Measurements from ENCODE around the gene ANXA3. TPM values are rescaled to one million over a fixed set of nuclear protein-coding genes. Genes with fewer than 3 reads are reported as not detected.
"Not testable (repeated sequence)": the region's sequence is repeated elsewhere in the genome, so short reads cannot be mapped to it uniquely, and the experiment has no call there.

Gene ANXA3
- 1 to 10 TPM in 1 of 2 experiments, under 1 TPM in 1; 0.49 to 1.0 TPM for total RNA-seq

- Mint-ChIP-seq H3K9me3 (ENCODE audit: low read depth) (no peaks in the 10 kb centered on the region), H3K36me3 (ENCODE audit: low read depth) (no peaks in the 10 kb centered on the region), H3K4me3 (peak within 1 kb of the TSS; percentile 62), H3K27ac (peak within 1 kb of the TSS; percentile 56), H3K27me3 (peaks cover 30% of the 10 kb centered on the region), H3K4me1 (peaks cover 10% of the 10 kb centered on the region)
- intact Hi-C loops (cut with DNase I, micrococcal nuclease) = loop anchor here in 1 of 2 experiments (5.0 kb wide), 1 partner anchor 106 kb away; no protein-coding TSS in a partner anchor
- POLR2A ChIA-PET = no interaction called here
- ATAC-seq = peak; percentile 47
- CTCF ChIA-PET = interaction anchor here (0.5 to 0.7 kb wide), 2 partner anchors 499 to 1174 kb away, joined by 3 read pairs; no protein-coding TSS in a partner anchor
- peak; percentile 47 for DNase-seq
These were observed at the start of gene ANXA3 for GRCh38 chr4:78551420-78552351. ANXA3 (plus strand) TSS chr4:78551770; CDS start chr4:78554474, 2,704 bp downstream.

- H3K4me3 Mint-ChIP-seq; intact Hi-C loops (cut with DNase I, micrococcal nuclease); DNase-seq; H3K9me3 Mint-ChIP-seq (ENCODE audit: low read depth); H3K4me1 Mint-ChIP-seq; H3K27ac Mint-ChIP-seq; POLR2A ChIA-PET; CTCF ChIA-PET; ATAC-seq; H3K36me3 Mint-ChIP-seq (ENCODE audit: low read depth); H3K27me3 Mint-ChIP-seq: not testable (repeated sequence)
These were observed 45.3 kb upstream of the ANXA3 start for GRCh38 chr4:78506260-78506659.

- Mint-ChIP-seq H3K9me3 (ENCODE audit: low read depth) (no peaks in the 10 kb centered on the region), H3K4me3 (no peak overlapping the region), H3K27ac (no peak overlapping the region), H3K36me3 (ENCODE audit: low read depth) (no peaks in the 10 kb centered on the region), H3K27me3 (no peaks in the 10 kb centered on the region), H3K4me1 (no peaks in the 10 kb centered on the region)
- POLR2A ChIA-PET = no interaction called here
- DNase-seq = no peak
- ATAC-seq = no peak
- CTCF ChIA-PET = no interaction called here
- intact Hi-C loops (cut with DNase I, micrococcal nuclease) = no loop called here
These were observed 42.5 kb upstream of the ANXA3 start for GRCh38 chr4:78509043-78509442.

- Mint-ChIP-seq H3K4me3 (no peak overlapping the region), H3K27ac (no peak overlapping the region), H3K27me3 (no peaks in the 10 kb centered on the region), H3K9me3 (ENCODE audit: low read depth) (no peaks in the 10 kb centered on the region), H3K36me3 (ENCODE audit: low read depth) (no peaks in the 10 kb centered on the region), H3K4me1 (no peaks in the 10 kb centered on the region)
- CTCF ChIA-PET = interaction anchor here (1.2 kb wide), 1 partner anchor 487 kb away, joined by 3 read pairs; no protein-coding TSS in a partner anchor
- intact Hi-C loops (cut with DNase I, micrococcal nuclease) = loop anchor here (10.0 kb wide), 2 partner anchors 455 to 515 kb away; partner anchors contain the start of gene FRAS1 (in 1 of the 2)
- DNase-seq (no peak), ATAC-seq (no peak)
- POLR2A ChIA-PET = no interaction called here
These were observed 41.5 kb upstream of the ANXA3 start for GRCh38 chr4:78510108-78510507.

- Mint-ChIP-seq H3K36me3 (ENCODE audit: low read depth) (no peaks in the 10 kb centered on the region), H3K9me3 (ENCODE audit: low read depth) (no peaks in the 10 kb centered on the region), H3K27ac (no peak overlapping the region), H3K4me3 (no peak overlapping the region), H3K27me3 (no peaks in the 10 kb centered on the region), H3K4me1 (no peaks in the 10 kb centered on the region)
- CTCF ChIA-PET = no interaction called here
- POLR2A ChIA-PET = no interaction called here
- intact Hi-C loops (cut with DNase I, micrococcal nuclease) = loop anchor here (10.0 kb wide), 2 partner anchors 456 to 516 kb away; partner anchors contain the start of gene FRAS1 (in 1 of the 2)
- DNase-seq (no peak), ATAC-seq (no peak)
These were observed 40.9 kb upstream of the ANXA3 start for GRCh38 chr4:78510681-78511080.

- no peaks in the 10 kb centered on the region for H3K36me3 Mint-ChIP-seq (ENCODE audit: low read depth)
- H3K27ac Mint-ChIP-seq = no peak overlapping the region
- ChIA-PET CTCF (no interaction called here), POLR2A (no interaction called here)
- intact Hi-C loops (cut with DNase I, micrococcal nuclease) = loop anchor here (10.0 kb wide), 2 partner anchors 458 to 518 kb away; partner anchors contain the start of gene FRAS1 (in 1 of the 2)
- H3K27me3 Mint-ChIP-seq = no peaks in the 10 kb centered on the region
- ATAC-seq (no peak), DNase-seq (no peak)
- no peaks in the 10 kb centered on the region for H3K9me3 Mint-ChIP-seq (ENCODE audit: low read depth)
- no peaks in the 10 kb centered on the region for H3K4me1 Mint-ChIP-seq
- H3K4me3 Mint-ChIP-seq = no peak overlapping the region
These were observed 39.1 kb upstream of the ANXA3 start for GRCh38 chr4:78512357-78512920.

- no peaks in the 10 kb centered on the region for H3K36me3 Mint-ChIP-seq (ENCODE audit: low read depth)
- DNase-seq (no peak), ATAC-seq (no peak)
- CTCF ChIA-PET = interaction anchor here (0.8 kb wide), 1 partner anchor 8 kb away, joined by 3 read pairs; no protein-coding TSS in a partner anchor
- H3K4me1 Mint-ChIP-seq = no peaks in the 10 kb centered on the region
- no peak overlapping the region for H3K27ac Mint-ChIP-seq
- H3K4me3 Mint-ChIP-seq = no peak overlapping the region
- H3K27me3 Mint-ChIP-seq = no peaks in the 10 kb centered on the region
- intact Hi-C loops (cut with DNase I, micrococcal nuclease) = loop anchor here (10.0 kb wide), 2 partner anchors 459 to 519 kb away; partner anchors contain the start of gene FRAS1 (in 1 of the 2)
- H3K9me3 Mint-ChIP-seq (ENCODE audit: low read depth) = no peaks in the 10 kb centered on the region
- POLR2A ChIA-PET = no interaction called here
These were observed 38.1 kb upstream of the ANXA3 start for GRCh38 chr4:78513411-78513975.

GRCh38 chr4:78517050-78517652 is 34.4 kb upstream of the ANXA3 start:
- Mint-ChIP-seq H3K36me3 (ENCODE audit: low read depth) (no peaks in the 10 kb centered on the region), H3K4me1 (no peaks in the 10 kb centered on the region), H3K4me3 (no peak overlapping the region), H3K9me3 (ENCODE audit: low read depth) (no peaks in the 10 kb centered on the region), H3K27ac (no peak overlapping the region), H3K27me3 (peaks cover 2% of the 10 kb centered on the region)
- no peak for DNase-seq
- no peak for ATAC-seq
- ChIA-PET CTCF (no interaction called here), POLR2A (no interaction called here)
- intact Hi-C loops (cut with DNase I, micrococcal nuclease) = loop anchor here (2.0 to 10.0 kb wide), 4 partner anchors 458 to 558 kb away; partner anchors contain the start of gene FRAS1 (in 1 of the 2)

GRCh38 chr4:78518561-78518960 is 33.0 kb upstream of the ANXA3 start:
- ChIA-PET CTCF (interaction anchor here (0.8 to 1.1 kb wide), 2 partner anchors 71 to 525 kb away, joined by 3 read pairs; no protein-coding TSS in a partner anchor), POLR2A (no interaction called here)
- ATAC-seq (no peak), DNase-seq (no peak)
- no peak overlapping the region for H3K27ac Mint-ChIP-seq
- H3K4me1 Mint-ChIP-seq = no peaks in the 10 kb centered on the region
- peaks cover 2% of the 10 kb centered on the region for H3K27me3 Mint-ChIP-seq
- no peak overlapping the region for H3K4me3 Mint-ChIP-seq
- no peaks in the 10 kb centered on the region for H3K36me3 Mint-ChIP-seq (ENCODE audit: low read depth)
- H3K9me3 Mint-ChIP-seq (ENCODE audit: low read depth) = no peaks in the 10 kb centered on the region
- intact Hi-C loops (cut with DNase I, micrococcal nuclease) = loop anchor here (10.0 kb wide), 2 partner anchors 464 to 524 kb away; partner anchors contain the start of gene FRAS1 (in 1 of the 2)

GRCh38 chr4:78519962-78520361 is 31.6 kb upstream of the ANXA3 start:
- H3K4me3 Mint-ChIP-seq = no peak overlapping the region
- ATAC-seq (no peak), DNase-seq (no peak)
- H3K27ac Mint-ChIP-seq = no peak overlapping the region
- intact Hi-C loops (cut with DNase I, micrococcal nuclease) = loop anchor here (1.0 to 10.0 kb wide), 3 partner anchors 465 to 561 kb away; partner anchors contain the start of gene FRAS1 (in 1 of the 2)
- no peaks in the 10 kb centered on the region for H3K4me1 Mint-ChIP-seq
- ChIA-PET CTCF (interaction anchor here (0.6 kb wide), 1 partner anchor 246 kb away, joined by 3 read pairs; no protein-coding TSS in a partner anchor), POLR2A (no interaction called here)
- H3K36me3 Mint-ChIP-seq (ENCODE audit: low read depth) = no peaks in the 10 kb centered on the region
- H3K27me3 Mint-ChIP-seq = peaks cover 2% of the 10 kb centered on the region
- H3K9me3 Mint-ChIP-seq (ENCODE audit: low read depth) = no peaks in the 10 kb centered on the region

- no peaks in the 10 kb centered on the region for H3K36me3 Mint-ChIP-seq (ENCODE audit: low read depth)
- ATAC-seq (no peak), DNase-seq (no peak)
- peaks cover 2% of the 10 kb centered on the region for H3K27me3 Mint-ChIP-seq
- H3K4me3 Mint-ChIP-seq = no peak overlapping the region
- POLR2A ChIA-PET = no interaction called here
- intact Hi-C loops (cut with DNase I, micrococcal nuclease) = no loop called here
- no peaks in the 10 kb centered on the region for H3K4me1 Mint-ChIP-seq
- H3K27ac Mint-ChIP-seq = no peak overlapping the region
- H3K9me3 Mint-ChIP-seq (ENCODE audit: low read depth) = no peaks in the 10 kb centered on the region
- CTCF ChIA-PET = interaction anchor here (0.6 to 0.8 kb wide), 3 partner anchors 8 to 1270 kb away, joined by 3 read pairs; no protein-coding TSS in a partner anchor
These were observed 30.8 kb upstream of the ANXA3 start for GRCh38 chr4:78520808-78521226.

Data from activated CD4-positive, alpha-beta T cell treated with anti-CD3 and anti-CD28 coated beads for 36 hours (primary cell).